GM23338 (cell line): Measurements from ENCODE around the gene RHBDL3. TPM values are rescaled to one million over a fixed set of nuclear protein-coding genes. Genes with fewer than 3 reads are reported as not detected.

Experiments used
- ATAC-seq: fragments of 200-7000 bp; cut with Tn5 transposase; 3 replicates; pipeline ENCODE4 v1.9.1; 2020
- DNase-seq: peaks from one replicate; pipeline ENCODE4 v3.0.0-alpha.2; 2015; ENCODE audit warnings: low spot score
- H2AFZ ChIP-seq: fragments of 200-600 bp; sonication (generic); 2 replicates; pipeline ENCODE4 v1.8.0; 2016; ENCODE audit warnings: antibody characterized with exemption, mild to moderate bottlenecking, moderate library complexity
- H3F3A ChIP-seq: fragments of 200-600 bp; sonication (generic); replicated peaks from 2 replicates; pipeline ENCODE4 v1.8.0; 2017; ENCODE audit warnings: antibody characterized with exemption, mixed run types, low read depth
- H3K27ac ChIP-seq: fragments of 200-600 bp; sonication (generic); 2 replicates; pipeline ENCODE4 v1.6.1; 2016; ENCODE audit warnings: low read depth
- H3K27me3 ChIP-seq: fragments of 200-600 bp; sonication (generic); 2 replicates; pipeline ENCODE4 v1.8.0; 2016; ENCODE audit warnings: mild to moderate bottlenecking, mixed run types, moderate library complexity; ENCODE audit not compliant: insufficient read depth
- H3K36me3 ChIP-seq: fragments of 200-600 bp; sonication (generic); 2 replicates; pipeline ENCODE4 v1.8.0; 2016; ENCODE audit warnings: mild to moderate bottlenecking; ENCODE audit not compliant: insufficient read depth
- H3K4me1 ChIP-seq: fragments of 200-600 bp; sonication (generic); 2 replicates; pipeline ENCODE4 v1.8.0; 2016; ENCODE audit warnings: mild to moderate bottlenecking, moderate library complexity; ENCODE audit not compliant: insufficient read depth
- H3K4me2 ChIP-seq: fragments of 200-600 bp; sonication (generic); 2 replicates; pipeline ENCODE4 v1.7.1; 2017; ENCODE audit warnings: mixed run types
- H3K4me3 ChIP-seq: fragments of 200-600 bp; sonication (generic); 2 replicates; pipeline ENCODE4 v1.6.1; 2016; ENCODE audit warnings: mixed run types
- H3K79me2 ChIP-seq: fragments of 200-600 bp; sonication (generic); replicated peaks from 2 replicates; pipeline ENCODE4 v1.8.0; 2017; ENCODE audit warnings: mild to moderate bottlenecking; ENCODE audit not compliant: insufficient read depth
- H3K9me2 ChIP-seq: fragments of 200-600 bp; sonication (generic); 2 replicates; pipeline ENCODE4 v1.8.0; 2017; ENCODE audit not compliant: insufficient read depth
- H4K20me1 ChIP-seq: fragments of 200-600 bp; sonication (generic); replicated peaks from 2 replicates; pipeline ENCODE4 v1.8.0; 2017; ENCODE audit warnings: mild to moderate bottlenecking; ENCODE audit not compliant: insufficient read depth
- H3K27ac Mint-ChIP-seq: 2 replicates; pipeline ENCODE4 v1.8.0; 2020; ENCODE audit warnings: inconsistent platforms, mild to moderate bottlenecking, moderate library complexity, mixed read lengths
- H3K27me3 Mint-ChIP-seq: 3 replicates; pipeline ENCODE4 v1.8.0; 2022; ENCODE audit warnings: low read depth, mild to moderate bottlenecking, moderate library complexity, mixed read lengths, inconsistent platforms; ENCODE audit not compliant: insufficient read depth, poor library complexity
- H3K36me3 Mint-ChIP-seq: 3 replicates; pipeline ENCODE4 v1.8.0; 2021; ENCODE audit warnings: low read depth, mild to moderate bottlenecking, inconsistent platforms, moderate library complexity, mixed read lengths
- H3K4me1 Mint-ChIP-seq: 3 replicates; pipeline ENCODE4 v1.8.0; 2020; ENCODE audit warnings: mild to moderate bottlenecking, inconsistent platforms, mixed read lengths
- H3K4me3 Mint-ChIP-seq: 3 replicates; pipeline ENCODE4 v1.8.0; 2021; ENCODE audit warnings: moderate library complexity, mild to moderate bottlenecking, inconsistent platforms, mixed read lengths
- H3K9me3 Mint-ChIP-seq: 3 replicates; pipeline ENCODE4 v1.8.0; 2020; ENCODE audit warnings: moderate library complexity, mild to moderate bottlenecking, inconsistent platforms, mixed read lengths
- CREB1 ChIP-seq: fragments of 250-450 bp; sonication (Bioruptor Pico); IDR thresholded peaks from 2 replicates; pipeline ENCODE4 v1.5.0; 2020; ENCODE audit warnings: low read depth, mild to moderate bottlenecking, moderate library complexity
- CTCF ChIP-seq, 2 experiments: fragments of 200-600 bp in 1 of 2; sonication (generic) in 1 of 2; conservative IDR thresholded peaks; 2 replicates each; pipeline versions ENCODE4 v1.5.1 to v1.6.1; 2016 to 2017; ENCODE audit warnings: antibody characterized with exemption in 2 of 2, low read depth in 2 of 2, mild to moderate bottlenecking in 2 of 2, moderate library complexity in 1 of 2
- ETS1 ChIP-seq: IDR thresholded peaks from 2 replicates; pipeline ENCODE4 v1.6.1; 2016; ENCODE audit warnings: antibody characterized with exemption
- EZH2 ChIP-seq: fragments of 200-600 bp; sonication (generic); IDR thresholded peaks from one replicate; pipeline ENCODE4 v1.8.0; 2017; ENCODE audit warnings: antibody characterized with exemption, mild to moderate bottlenecking, low read depth; ENCODE audit not compliant: unreplicated experiment
- EZH2phosphoT487 ChIP-seq: fragments of 200-600 bp; sonication (generic); IDR thresholded peaks from one replicate; pipeline ENCODE4 v1.8.1; 2018; ENCODE audit warnings: antibody characterized with exemption; ENCODE audit not compliant: unreplicated experiment
- JUNB ChIP-seq: IDR thresholded peaks from one replicate; pipeline ENCODE4 v1.6.1; 2016; ENCODE audit warnings: antibody characterized with exemption; ENCODE audit not compliant: unreplicated experiment
- ZNF331 ChIP-seq: fragments of 250-450 bp; sonication (Bioruptor Pico); IDR thresholded peaks from 2 replicates; pipeline ENCODE4 v1.5.0; 2020; ENCODE audit warnings: low read depth, mild to moderate bottlenecking, moderate library complexity
- polyA plus RNA-seq: library from polyadenylated mRNA; unstranded; fragments of >200 nt; fragmentation: Nextera tagmentation; extraction: Ambion mirVana; gene quantifications from 2 replicates; pipeline ENCODE4 v1.2.1, GENCODE V29; 2016
- total RNA-seq: library from RNA; depleted of rRNA; stranded (reverse); fragments of >200 nt; shearing (Covaris generic); gene quantifications from 2 replicates; pipeline ENCODE4 v1.2.3, GENCODE V29; 2014
- TF ChIP-seq, protein P1 (sequence below): fragments of 250-450 bp; sonication (Bioruptor Pico); IDR thresholded peaks from 2 replicates; pipeline ENCODE4 v1.5.0; 2020; ENCODE audit warnings: mild to moderate bottlenecking, moderate library complexity

RHBDL3 gene
- total and polyA plus RNA-seq, 2 experiments from 2014 or later = 2.3 to 8.1 TPM

- Mint-ChIP-seq H3K4me1 (peaks cover 59% of the 10 kb centered on the region), H3K9me3 (no peaks in the 10 kb centered on the region), H3K36me3 (no peaks in the 10 kb centered on the region), H3K27me3 (peaks cover 32% of the 10 kb centered on the region), H3K27ac (no peak overlapping the region), H3K4me3 (no peak overlapping the region; the same call in 2 of the 3 replicates)
- Histone ChIP-seq H3K4me2 (0 out of 2 replicates have a peak overlapping the region, but pooled peaks have one; percentile 20), H3K4me1 (peaks cover 56% of the 10 kb centered on the region), H3K4me3 (no peak overlapping the region), H3F3A (0 out of 2 replicates have a peak, but pooled peaks cover 17% of the 10 kb centered on the region), H3K9me2 (no peaks in the 10 kb centered on the region), H3K27me3 (peaks cover 25% of the 10 kb centered on the region), H4K20me1 (0 out of 2 replicates have a peak, but pooled peaks cover 12% of the 10 kb centered on the region), H3K36me3 (no peaks in the 10 kb centered on the region), H3K27ac (no peak overlapping the region), H2AFZ (no peak overlapping the region), H3K79me2 (no peaks in the 10 kb centered on the region; the same call in 1 of the 2 replicates)
- ATAC-seq (no peak), DNase-seq (no peak)
- TF ChIP-seq CTCF (conservative IDR thresholded peaks at IDR 0.05; ENCODE audit: low read depth in 2 of 2) (no peak), ZNF331 (no peak), EZH2 (no peak)
These were observed 6.2 kb downstream of the RHBDL3 start for GRCh38 chr17:32271844-32272243.

DNA sequence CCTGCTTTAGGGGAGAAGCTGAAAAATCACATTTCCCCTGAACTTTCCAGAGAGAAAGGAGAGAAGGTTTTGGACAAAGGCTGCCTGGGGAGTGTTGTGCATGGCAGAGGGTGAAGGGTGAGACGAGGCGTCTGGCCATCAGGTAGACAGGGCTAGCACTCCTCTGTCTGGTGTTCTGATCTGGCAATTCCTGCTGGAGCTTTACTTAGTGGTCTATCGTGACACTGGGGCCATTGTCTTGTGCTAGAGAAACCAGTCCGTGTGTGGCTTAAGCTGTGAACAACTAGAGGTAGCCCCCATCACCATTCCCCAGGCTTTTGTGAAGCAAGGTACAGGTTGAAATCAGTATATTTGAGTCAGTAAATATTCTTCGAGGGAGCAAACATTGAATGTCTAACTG is 8.5 kb downstream of the RHBDL3 start:
- ATAC-seq = no peak
- no peak overlapping the region for H3K27ac Mint-ChIP-seq

DNA sequence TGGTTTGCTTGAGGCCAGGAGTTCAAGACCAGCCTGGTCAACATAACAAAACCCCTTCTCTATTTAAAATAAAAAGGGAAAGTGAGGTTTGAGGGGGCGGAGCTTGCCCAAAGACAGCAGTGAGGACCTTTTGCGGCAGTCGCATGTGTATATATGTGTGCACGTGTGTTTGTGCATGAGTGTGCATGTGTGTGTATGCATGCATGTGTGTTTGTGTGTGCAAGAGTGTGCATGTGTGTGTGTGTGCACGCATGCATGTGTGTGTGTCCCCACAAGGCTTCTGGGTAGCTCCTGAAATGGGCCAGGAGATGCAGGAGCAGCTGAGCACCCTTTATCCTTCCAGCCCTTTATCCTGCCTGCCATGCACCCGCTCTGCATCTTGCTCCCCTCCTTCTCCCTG is 9.0 kb downstream of the RHBDL3 start:
- DNase-seq = no peak
- Mint-ChIP-seq H3K9me3 (no peaks in the 10 kb centered on the region), H3K4me3 (no peak overlapping the region), H3K36me3 (no peaks in the 10 kb centered on the region), H3K27ac (no peak overlapping the region), H3K27me3 (peaks cover 19% of the 10 kb centered on the region), H3K4me1 (peaks cover 56% of the 10 kb centered on the region)
- Histone ChIP-seq H3K27ac (no peak overlapping the region), H3K36me3 (no peaks in the 10 kb centered on the region), H4K20me1 (0 out of 2 replicates have a peak, but pooled peaks cover 9% of the 10 kb centered on the region), H3K4me1 (peaks cover 56% of the 10 kb centered on the region), H3K79me2 (no peaks in the 10 kb centered on the region), H3F3A (peaks cover 16% of the 10 kb centered on the region; the same call in 1 of the 2 replicates), H3K4me3 (no peak overlapping the region), H3K4me2 (no peak overlapping the region), H3K27me3 (no peaks in the 10 kb centered on the region), H2AFZ (peak overlapping the region; percentile 74; the same call in 1 of the 2 replicates), H3K9me2 (no peaks in the 10 kb centered on the region)
- ATAC-seq = no peak
- TF ChIP-seq CREB1 (CRISPR knock-in tag) = no peak
- TF ChIP-seq ETS1 = no peak
- TF ChIP-seq EZH2phosphoT487 = no peak
- TF ChIP-seq, protein P1, sequence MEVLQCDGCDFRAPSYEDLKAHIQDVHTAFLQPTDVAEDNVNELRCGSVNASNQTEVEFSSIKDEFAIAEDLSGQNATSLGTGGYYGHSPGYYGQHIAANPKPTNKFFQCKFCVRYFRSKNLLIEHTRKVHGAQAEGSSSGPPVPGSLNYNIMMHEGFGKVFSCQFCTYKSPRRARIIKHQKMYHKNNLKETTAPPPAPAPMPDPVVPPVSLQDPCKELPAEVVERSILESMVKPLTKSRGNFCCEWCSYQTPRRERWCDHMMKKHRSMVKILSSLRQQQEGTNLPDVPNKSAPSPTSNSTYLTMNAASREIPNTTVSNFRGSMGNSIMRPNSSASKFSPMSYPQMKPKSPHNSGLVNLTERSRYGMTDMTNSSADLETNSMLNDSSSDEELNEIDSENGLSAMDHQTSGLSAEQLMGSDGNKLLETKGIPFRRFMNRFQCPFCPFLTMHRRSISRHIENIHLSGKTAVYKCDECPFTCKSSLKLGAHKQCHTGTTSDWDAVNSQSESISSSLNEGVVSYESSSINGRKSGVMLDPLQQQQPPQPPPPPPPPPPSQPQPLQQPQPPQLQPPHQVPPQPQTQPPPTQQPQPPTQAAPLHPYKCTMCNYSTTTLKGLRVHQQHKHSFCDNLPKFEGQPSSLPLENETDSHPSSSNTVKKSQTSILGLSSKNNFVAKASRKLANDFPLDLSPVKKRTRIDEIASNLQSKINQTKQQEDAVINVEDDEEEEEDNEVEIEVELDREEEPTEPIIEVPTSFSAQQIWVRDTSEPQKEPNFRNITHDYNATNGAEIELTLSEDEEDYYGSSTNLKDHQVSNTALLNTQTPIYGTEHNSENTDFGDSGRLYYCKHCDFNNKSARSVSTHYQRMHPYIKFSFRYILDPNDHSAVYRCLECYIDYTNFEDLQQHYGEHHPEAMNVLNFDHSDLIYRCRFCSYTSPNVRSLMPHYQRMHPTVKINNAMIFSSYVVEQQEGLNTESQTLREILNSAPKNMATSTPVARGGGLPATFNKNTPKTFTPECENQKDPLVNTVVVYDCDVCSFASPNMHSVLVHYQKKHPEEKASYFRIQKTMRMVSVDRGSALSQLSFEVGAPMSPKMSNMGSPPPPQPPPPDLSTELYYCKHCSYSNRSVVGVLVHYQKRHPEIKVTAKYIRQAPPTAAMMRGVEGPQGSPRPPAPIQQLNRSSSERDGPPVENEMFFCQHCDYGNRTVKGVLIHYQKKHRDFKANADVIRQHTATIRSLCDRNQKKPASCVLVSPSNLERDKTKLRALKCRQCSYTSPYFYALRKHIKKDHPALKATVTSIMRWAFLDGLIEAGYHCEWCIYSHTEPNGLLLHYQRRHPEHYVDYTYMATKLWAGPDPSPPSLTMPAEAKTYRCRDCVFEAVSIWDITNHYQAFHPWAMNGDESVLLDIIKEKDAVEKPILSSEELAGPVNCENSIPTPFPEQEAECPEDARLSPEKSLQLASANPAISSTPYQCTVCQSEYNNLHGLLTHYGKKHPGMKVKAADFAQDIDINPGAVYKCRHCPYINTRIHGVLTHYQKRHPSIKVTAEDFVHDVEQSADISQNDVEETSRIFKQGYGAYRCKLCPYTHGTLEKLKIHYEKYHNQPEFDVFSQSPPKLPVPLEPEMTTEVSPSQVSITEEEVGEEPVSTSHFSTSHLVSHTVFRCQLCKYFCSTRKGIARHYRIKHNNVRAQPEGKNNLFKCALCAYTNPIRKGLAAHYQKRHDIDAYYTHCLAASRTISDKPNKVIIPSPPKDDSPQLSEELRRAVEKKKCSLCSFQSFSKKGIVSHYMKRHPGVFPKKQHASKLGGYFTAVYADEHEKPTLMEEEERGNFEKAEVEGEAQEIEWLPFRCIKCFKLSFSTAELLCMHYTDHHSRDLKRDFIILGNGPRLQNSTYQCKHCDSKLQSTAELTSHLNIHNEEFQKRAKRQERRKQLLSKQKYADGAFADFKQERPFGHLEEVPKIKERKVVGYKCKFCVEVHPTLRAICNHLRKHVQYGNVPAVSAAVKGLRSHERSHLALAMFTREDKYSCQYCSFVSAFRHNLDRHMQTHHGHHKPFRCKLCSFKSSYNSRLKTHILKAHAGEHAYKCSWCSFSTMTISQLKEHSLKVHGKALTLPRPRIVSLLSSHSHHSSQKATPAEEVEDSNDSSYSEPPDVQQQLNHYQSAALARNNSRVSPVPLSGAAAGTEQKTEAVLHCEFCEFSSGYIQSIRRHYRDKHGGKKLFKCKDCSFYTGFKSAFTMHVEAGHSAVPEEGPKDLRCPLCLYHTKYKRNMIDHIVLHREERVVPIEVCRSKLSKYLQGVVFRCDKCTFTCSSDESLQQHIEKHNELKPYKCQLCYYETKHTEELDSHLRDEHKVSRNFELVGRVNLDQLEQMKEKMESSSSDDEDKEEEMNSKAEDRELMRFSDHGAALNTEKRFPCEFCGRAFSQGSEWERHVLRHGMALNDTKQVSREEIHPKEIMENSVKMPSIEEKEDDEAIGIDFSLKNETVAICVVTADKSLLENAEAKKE = no peak

More for the DNA sequence above, 8.5 kb downstream of the RHBDL3 start:
- Histone ChIP-seq H3K4me2 (no peak overlapping the region), H3K36me3 (no peaks in the 10 kb centered on the region), H3K79me2 (no peaks in the 10 kb centered on the region; the same call in 1 of the 2 replicates), H3K27ac (no peak overlapping the region), H3K9me2 (no peaks in the 10 kb centered on the region), H3K4me3 (no peak overlapping the region), H4K20me1 (0 out of 2 replicates have a peak, but pooled peaks cover 9% of the 10 kb centered on the region), H3K27me3 (0 out of 2 replicates have a peak, but pooled peaks cover 2% of the 10 kb centered on the region), H3K4me1 (peaks cover 50% of the 10 kb centered on the region), H2AFZ (no peak overlapping the region), H3F3A (peaks cover 16% of the 10 kb centered on the region; the same call in 1 of the 2 replicates)
- Mint-ChIP-seq H3K27me3 (peaks cover 17% of the 10 kb centered on the region), H3K4me1 (peaks cover 52% of the 10 kb centered on the region), H3K9me3 (no peaks in the 10 kb centered on the region), H3K4me3 (no peak overlapping the region), H3K36me3 (no peaks in the 10 kb centered on the region)
- no peak for DNase-seq
- no peak for TF ChIP-seq JUNB
